ENCODE measurements around the gene DIPK1A.

GRCh38 chr1:92993581-92993980 lies 32.3 kb upstream of the DIPK1A start:
- TF ChIP-seq, protein P1, sequence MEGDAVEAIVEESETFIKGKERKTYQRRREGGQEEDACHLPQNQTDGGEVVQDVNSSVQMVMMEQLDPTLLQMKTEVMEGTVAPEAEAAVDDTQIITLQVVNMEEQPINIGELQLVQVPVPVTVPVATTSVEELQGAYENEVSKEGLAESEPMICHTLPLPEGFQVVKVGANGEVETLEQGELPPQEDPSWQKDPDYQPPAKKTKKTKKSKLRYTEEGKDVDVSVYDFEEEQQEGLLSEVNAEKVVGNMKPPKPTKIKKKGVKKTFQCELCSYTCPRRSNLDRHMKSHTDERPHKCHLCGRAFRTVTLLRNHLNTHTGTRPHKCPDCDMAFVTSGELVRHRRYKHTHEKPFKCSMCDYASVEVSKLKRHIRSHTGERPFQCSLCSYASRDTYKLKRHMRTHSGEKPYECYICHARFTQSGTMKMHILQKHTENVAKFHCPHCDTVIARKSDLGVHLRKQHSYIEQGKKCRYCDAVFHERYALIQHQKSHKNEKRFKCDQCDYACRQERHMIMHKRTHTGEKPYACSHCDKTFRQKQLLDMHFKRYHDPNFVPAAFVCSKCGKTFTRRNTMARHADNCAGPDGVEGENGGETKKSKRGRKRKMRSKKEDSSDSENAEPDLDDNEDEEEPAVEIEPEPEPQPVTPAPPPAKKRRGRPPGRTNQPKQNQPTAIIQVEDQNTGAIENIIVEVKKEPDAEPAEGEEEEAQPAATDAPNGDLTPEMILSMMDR (IDR thresholded peaks at IDR 0.05): no peak
- TF ChIP-seq POLR2A (IDR thresholded peaks at IDR 0.05): no peak

All from thyroid gland (tissue), 4 donors.